CD4-positive, alpha-beta memory T cell (primary cell): ENCODE measurements around the gene CALHM5. TPM values are rescaled to one million over a fixed set of nuclear protein-coding genes. Genes with fewer than 3 reads are reported as not detected.

Experiments
- CTCF ChIA-PET: fragments of 350-600 bp; sonication (Branson Sonifier 250); formaldehyde crosslinking; loops from one replicate; lab custom pipeline; 2021; ENCODE audit warnings: inconsistent platforms; ENCODE audit not compliant: partially characterized antibody; lab: Charles Lee
- POLR2A ChIA-PET: fragments of 350-600 bp; sonication (Branson Sonifier 250); formaldehyde crosslinking; loops from one replicate; lab custom pipeline; 2021; ENCODE audit not compliant: partially characterized antibody; lab: Charles Lee
- DNase-seq, 5 donors: peaks; one replicate each; pipeline versions ENCODE4 v3.0.0 to v3.0.0-alpha.2; 2020 to 2022; ENCODE audit warnings: mixed read lengths in 1 of 5
- H3K27ac ChIP-seq: one replicate; pipeline ENCODE4 v1.7.0; 2013; ENCODE audit warnings: low read depth, low read length
- H3K27me3 ChIP-seq: 2 replicates; pipeline ENCODE4 v1.7.0; 2013; ENCODE audit warnings: mild to moderate bottlenecking, low read length, moderate library complexity; ENCODE audit not compliant: insufficient read depth
- H3K36me3 ChIP-seq: 2 replicates; pipeline ENCODE4 v1.7.0; 2013; ENCODE audit warnings: mild to moderate bottlenecking, low read length, moderate library complexity; ENCODE audit not compliant: insufficient read depth
- H3K4me1 ChIP-seq: 2 replicates; pipeline ENCODE4 v1.7.0; 2013; ENCODE audit warnings: mild to moderate bottlenecking, low read length, moderate library complexity; ENCODE audit not compliant: insufficient read depth
- H3K4me3 ChIP-seq, 2 donors: one replicate each; pipeline ENCODE4 v1.7.0; 2013; ENCODE audit warnings: low read length in 2 of 2, mild to moderate bottlenecking in 1 of 2
- H3K9me3 ChIP-seq, 2 donors: one replicate each; pipeline ENCODE4 v1.7.0; 2013; ENCODE audit warnings: low read length in 2 of 2, control low read depth in 1 of 2; ENCODE audit not compliant: control insufficient read depth in 1 of 2
- H3K27ac Mint-ChIP-seq, 7 donors: one replicate each; pipeline ENCODE4 v1.8.0; 2020 to 2021; ENCODE audit warnings: mixed read lengths in 7 of 7, mild to moderate bottlenecking in 6 of 7, inconsistent platforms in 3 of 7, moderate library complexity in 3 of 7
- H3K27me3 Mint-ChIP-seq, 2 donors: one replicate each; pipeline ENCODE4 v1.8.0; 2020 to 2021; ENCODE audit warnings: mixed read lengths in 2 of 2
- H3K36me3 Mint-ChIP-seq, 2 donors: one replicate each; pipeline ENCODE4 v1.8.0; 2020 to 2021; ENCODE audit warnings: mixed read lengths in 2 of 2, inconsistent platforms in 1 of 2, mild to moderate bottlenecking in 1 of 2
- H3K4me1 Mint-ChIP-seq, 4 donors: one replicate each; pipeline ENCODE4 v1.8.0; 2020 to 2021; ENCODE audit warnings: mixed read lengths in 4 of 4, mild to moderate bottlenecking in 1 of 4
- H3K4me3 Mint-ChIP-seq, 8 donors: one replicate each; pipeline ENCODE4 v1.8.0; 2020 to 2021; ENCODE audit warnings: mixed read lengths in 8 of 8, mild to moderate bottlenecking in 7 of 8, moderate library complexity in 6 of 8, inconsistent platforms in 3 of 8
- H3K9me3 Mint-ChIP-seq, 8 donors: one replicate each; pipeline ENCODE4 v1.8.0; 2020 to 2021; ENCODE audit warnings: mixed read lengths in 8 of 8, mild to moderate bottlenecking in 5 of 8, inconsistent platforms in 3 of 8, moderate library complexity in 1 of 8
- intact Hi-C: fragments of 100-400 bp; cut with micrococcal nuclease; formaldehyde crosslinking; loops from one replicate; pipeline ENCODE4 v1.15.1; 2023
- polyA plus RNA-seq, 2 donors: library from polyadenylated mRNA; unstranded; fragments of 300-500 nt; fragmentation: Illumina TruSeq; gene quantifications; one replicate each; pipeline ENCODE4 v1.2.3, GENCODE V29; 2021
- total RNA-seq, 2 experiments: library from RNA; stranded (reverse); gene quantifications; one replicate each; pipeline ENCODE4 v1.2.3, GENCODE V29; 2021

Gene CALHM5
- total and polyA plus RNA-seq, 4 experiments from 2014 or later: not detected

GRCh38 chr6:116518621-116519368, 7.4 kb downstream of the CALHM5 start:
- peaks cover 0 to 3% of the 10 kb centered on the region in 2 donors for H3K36me3 Mint-ChIP-seq
- DNase-seq: no peak
- H3K27ac Mint-ChIP-seq: no peak overlapping the region
- no peaks in the 10 kb centered on the region for H3K4me1 Mint-ChIP-seq
- H3K27ac ChIP-seq: no peak overlapping the region
- H3K27me3 ChIP-seq: no peaks in the 10 kb centered on the region
- no peaks in the 10 kb centered on the region for H3K36me3 ChIP-seq
- no peak overlapping the region for H3K4me3 Mint-ChIP-seq
- H3K27me3 Mint-ChIP-seq: peaks cover 0 to 2% of the 10 kb centered on the region in 2 donors
- H3K4me1 ChIP-seq: no peaks in the 10 kb centered on the region
- no peaks in the 10 kb centered on the region for H3K9me3 ChIP-seq
- ChIA-PET CTCF (interaction anchor here (0.9 to 1.5 kb wide), 2 partner anchors 9 to 231 kb away, joined by 3 to 5 read pairs; no protein-coding TSS in a partner anchor), POLR2A (no interaction called here)
- intact Hi-C loops: no loop called here
- H3K9me3 Mint-ChIP-seq: no peaks in the 10 kb centered on the region
- no peak overlapping the region for H3K4me3 ChIP-seq

- Mint-ChIP-seq H3K27me3 (peaks cover 0 to 3% of the 10 kb centered on the region in 2 donors), H3K27ac (no peak overlapping the region)
- CTCF ChIA-PET: interaction anchor here (1.0 to 2.2 kb wide), 3 partner anchors 10 to 83 kb away, joined by 3 to 7 read pairs (median 5); no protein-coding TSS in a partner anchor
These were observed 11.5 kb downstream of the CALHM5 start for GRCh38 chr6:116522896-116523295.

DNA sequence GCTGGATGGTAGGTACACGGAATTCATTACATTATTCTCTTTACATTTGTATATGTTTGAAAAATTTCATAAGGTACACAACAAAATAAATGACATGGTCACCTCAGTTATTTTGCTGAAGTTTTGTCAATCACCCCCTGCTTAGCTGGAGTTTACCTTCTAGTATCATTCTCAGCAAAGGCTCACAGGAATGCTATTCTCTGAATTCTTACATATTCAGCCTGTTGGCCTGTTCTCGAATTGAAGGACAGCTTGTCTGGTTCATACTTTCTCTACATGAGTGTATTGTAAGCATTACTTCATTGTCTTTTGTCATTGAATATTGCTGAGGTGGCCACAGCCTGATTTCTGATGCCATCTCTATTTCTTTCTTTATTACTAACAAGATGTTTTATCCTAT, 12.8 kb downstream of the CALHM5 start:
- Histone ChIP-seq H3K36me3 (no peaks in the 10 kb centered on the region), H3K9me3 (no peaks in the 10 kb centered on the region), H3K27ac (no peak overlapping the region), H3K4me1 (no peaks in the 10 kb centered on the region), H3K27me3 (no peaks in the 10 kb centered on the region), H3K4me3 (no peak overlapping the region)
- H3K27ac Mint-ChIP-seq: no peak overlapping the region
- H3K4me1 Mint-ChIP-seq: no peaks in the 10 kb centered on the region
- no peaks in the 10 kb centered on the region for H3K9me3 Mint-ChIP-seq
- CTCF ChIA-PET: no interaction called here
- POLR2A ChIA-PET: no interaction called here
- peaks cover 0 to 3% of the 10 kb centered on the region in 2 donors for H3K27me3 Mint-ChIP-seq
- intact Hi-C loops: no loop called here
- peaks cover 0 to 3% of the 10 kb centered on the region in 2 donors for H3K36me3 Mint-ChIP-seq
- DNase-seq: no peak
- H3K4me3 Mint-ChIP-seq: no peak overlapping the region

More at GRCh38 chr6:116522896-116523295, 11.5 kb downstream of the CALHM5 start:
- Histone ChIP-seq H3K4me1 (no peaks in the 10 kb centered on the region), H3K27ac (no peak overlapping the region), H3K36me3 (no peaks in the 10 kb centered on the region), H3K4me3 (no peak overlapping the region), H3K9me3 (no peaks in the 10 kb centered on the region), H3K27me3 (no peaks in the 10 kb centered on the region)
- intact Hi-C loops: no loop called here
- Mint-ChIP-seq H3K9me3 (no peaks in the 10 kb centered on the region), H3K4me3 (no peak overlapping the region), H3K36me3 (peaks cover 0 to 3% of the 10 kb centered on the region in 2 donors), H3K4me1 (no peaks in the 10 kb centered on the region)
- POLR2A ChIA-PET: no interaction called here
- no peak for DNase-seq

- no peaks in the 10 kb centered on the region for H3K36me3 ChIP-seq
- Mint-ChIP-seq H3K27me3 (peaks cover 8 to 16% of the 10 kb centered on the region in 2 donors), H3K27ac (no peak overlapping the region), H3K36me3 (no peaks in the 10 kb centered on the region), H3K4me3 (no peak overlapping the region), H3K4me1 (peaks cover 0 to 2% (median 0%) of the 10 kb centered on the region in 4 donors), H3K9me3 (no peaks in the 10 kb centered on the region)
- no peak for DNase-seq
- H3K9me3 ChIP-seq: no peaks in the 10 kb centered on the region
- H3K4me1 ChIP-seq: no peaks in the 10 kb centered on the region
- ChIA-PET CTCF (interaction anchor here (1.1 to 1.2 kb wide), 3 partner anchors 10 to 241 kb away, joined by 3 read pairs; no protein-coding TSS in a partner anchor), POLR2A (no interaction called here)
- intact Hi-C loops: no loop called here
- H3K27ac ChIP-seq: no peak overlapping the region
- no peaks in the 10 kb centered on the region for H3K27me3 ChIP-seq
- no peak overlapping the region for H3K4me3 ChIP-seq
These were observed 16.7 kb downstream of the CALHM5 start for GRCh38 chr6:116528133-116528532.

GRCh38 chr6:116528780-116529179, 17.3 kb downstream of the CALHM5 start:
- intact Hi-C loops: no loop called here
- no peak overlapping the region for H3K4me3 ChIP-seq
- H3K27ac ChIP-seq: no peak overlapping the region
- DNase-seq: no peak
- H3K36me3 Mint-ChIP-seq: no peaks in the 10 kb centered on the region
- H3K9me3 ChIP-seq: no peaks in the 10 kb centered on the region
- no peaks in the 10 kb centered on the region for H3K36me3 ChIP-seq
- no peaks in the 10 kb centered on the region for H3K9me3 Mint-ChIP-seq
- no peak overlapping the region for H3K27ac Mint-ChIP-seq
- no peaks in the 10 kb centered on the region for H3K27me3 ChIP-seq
- no peaks in the 10 kb centered on the region for H3K4me1 ChIP-seq
- peaks cover 0 to 2% (median 0%) of the 10 kb centered on the region in 4 donors for H3K4me1 Mint-ChIP-seq
- CTCF ChIA-PET: interaction anchor here (1.1 to 1.2 kb wide), 3 partner anchors 10 to 241 kb away, joined by 3 read pairs; no protein-coding TSS in a partner anchor
- POLR2A ChIA-PET: no interaction called here
- no peak overlapping the region for H3K4me3 Mint-ChIP-seq
- peaks cover 12 to 19% of the 10 kb centered on the region in 2 donors for H3K27me3 Mint-ChIP-seq

DNA sequence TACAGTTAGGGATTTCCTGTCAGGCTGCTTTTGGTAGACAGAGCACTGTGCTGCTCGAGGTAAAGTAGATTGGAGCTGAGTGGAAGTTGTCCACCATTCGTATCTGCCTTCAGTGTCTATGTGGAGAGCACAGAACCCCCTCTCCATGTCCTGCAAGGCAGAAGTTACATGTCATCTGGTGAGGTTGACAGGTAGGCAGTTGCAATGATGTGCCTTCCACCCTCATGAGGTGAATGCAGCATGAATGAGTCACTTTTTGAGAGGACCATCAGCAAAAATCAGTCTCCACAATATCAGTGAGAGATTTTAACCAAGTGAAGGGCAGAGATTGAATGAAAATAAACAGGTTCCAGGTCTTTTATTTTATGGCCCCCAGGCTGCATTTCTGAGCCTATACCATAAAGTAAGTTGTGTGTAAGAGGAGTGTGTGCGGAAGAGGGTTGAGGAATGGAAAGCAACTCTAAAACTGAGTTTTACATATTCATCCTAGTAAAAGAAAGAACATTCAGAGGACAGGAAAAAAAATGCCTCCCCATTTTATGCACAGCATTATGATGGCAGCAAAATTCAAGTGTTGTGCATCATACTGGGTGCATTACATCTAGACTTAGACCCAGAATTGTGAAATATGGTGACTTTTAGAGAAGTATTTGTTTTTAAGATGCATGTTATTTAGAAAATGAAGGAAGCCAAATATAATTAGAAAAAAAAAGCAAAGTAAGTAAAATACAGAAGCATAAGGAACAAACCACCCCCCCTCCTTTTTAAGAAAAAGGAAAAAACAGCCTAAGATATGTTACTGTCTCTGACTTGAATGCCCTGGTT, 18.2 kb downstream of the CALHM5 start:
- Mint-ChIP-seq H3K36me3 (no peaks in the 10 kb centered on the region), H3K4me1 (peaks cover 0 to 2% (median 0%) of the 10 kb centered on the region in 4 donors), H3K27ac (peak overlapping the region in 1 of 7 donors; percentile 10), H3K4me3 (no peak overlapping the region), H3K9me3 (no peaks in the 10 kb centered on the region), H3K27me3 (peaks cover 14 to 19% of the 10 kb centered on the region in 2 donors)
- CTCF ChIA-PET: interaction anchor here (0.8 to 1.6 kb wide), 2 partner anchors 86 to 242 kb away, joined by 3 to 8 read pairs; no protein-coding TSS in a partner anchor
- POLR2A ChIA-PET: no interaction called here
- Histone ChIP-seq H3K4me1 (no peaks in the 10 kb centered on the region), H3K9me3 (no peaks in the 10 kb centered on the region), H3K27me3 (no peaks in the 10 kb centered on the region), H3K4me3 (no peak overlapping the region), H3K36me3 (no peaks in the 10 kb centered on the region), H3K27ac (no peak overlapping the region)
- intact Hi-C loops: loop anchor here (10.0 kb wide), 1 partner anchor 165 kb away; no protein-coding TSS in a partner anchor
- no peak for DNase-seq

GRCh38 chr6:116530436-116530835, 19.0 kb downstream of the CALHM5 start:
- POLR2A ChIA-PET: no interaction called here
- H3K36me3 ChIP-seq: no peaks in the 10 kb centered on the region
- no peaks in the 10 kb centered on the region for H3K27me3 ChIP-seq
- Mint-ChIP-seq H3K4me3 (no peak overlapping the region), H3K9me3 (no peaks in the 10 kb centered on the region), H3K36me3 (no peaks in the 10 kb centered on the region), H3K4me1 (peaks cover 0 to 2% (median 0%) of the 10 kb centered on the region in 4 donors), H3K27ac (no peak overlapping the region), H3K27me3 (peaks cover 14 to 19% of the 10 kb centered on the region in 2 donors)
- DNase-seq: no peak
- no peaks in the 10 kb centered on the region for H3K9me3 ChIP-seq
- H3K4me1 ChIP-seq: no peaks in the 10 kb centered on the region
- intact Hi-C loops: loop anchor here (10.0 kb wide), 1 partner anchor 166 kb away; no protein-coding TSS in a partner anchor
- CTCF ChIA-PET: interaction anchor here (0.8 to 1.6 kb wide), 2 partner anchors 87 to 243 kb away, joined by 3 to 8 read pairs; no protein-coding TSS in a partner anchor
- no peak overlapping the region for H3K27ac ChIP-seq
- no peak overlapping the region for H3K4me3 ChIP-seq
